T-helper 2 cell (primary cell): ENCODE results near the gene ASXL2.

Source experiments
- DNase-seq, 5 experiments: peaks; one replicate each; pipeline versions ENCODE4 v3.0.0 to v3.0.0-alpha.2; 2012 to 2022

Gene ASXL2

DNA sequence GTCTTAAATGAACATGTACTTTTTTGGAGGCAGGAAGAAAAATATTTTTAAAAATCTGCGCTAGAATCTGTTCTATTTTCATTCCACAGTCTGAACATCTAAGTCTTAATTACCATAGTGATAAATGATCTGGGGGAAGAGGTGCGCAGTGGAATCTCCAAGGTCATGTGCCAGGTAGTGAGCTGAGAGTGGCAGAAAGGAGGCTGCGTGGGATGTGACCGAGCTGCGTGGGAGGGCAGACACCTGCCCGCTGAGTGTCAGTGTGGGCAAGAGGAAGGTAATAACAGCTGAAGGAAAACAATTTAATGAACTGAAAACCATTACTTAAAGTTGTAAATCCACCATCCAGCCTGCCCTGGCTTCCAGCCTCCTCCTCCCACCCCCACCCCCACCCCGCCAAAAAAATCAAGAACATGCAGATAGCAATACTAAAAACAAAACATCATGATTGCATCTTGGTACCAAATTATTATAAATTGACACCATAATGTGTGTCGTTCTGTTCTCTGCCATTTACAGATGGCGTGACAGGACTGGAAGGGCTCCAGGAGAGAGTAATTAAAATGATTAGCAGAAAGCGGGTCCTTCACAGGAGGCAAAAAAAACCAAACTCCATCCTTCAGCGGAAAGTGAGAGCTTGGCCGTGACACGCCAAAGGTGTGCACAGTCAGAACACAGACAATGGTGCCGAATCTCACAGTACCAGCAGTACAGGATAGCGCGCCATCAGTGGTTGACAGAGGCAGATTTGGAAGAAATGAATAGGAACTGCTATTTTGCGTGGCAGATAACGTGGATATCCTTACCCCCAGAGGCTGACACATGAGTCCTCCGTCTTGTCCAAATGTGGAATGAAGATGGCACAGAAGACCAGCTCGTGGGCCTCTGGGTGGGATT lies 193.5 kb downstream of the ASXL2 start:
- no peak for DNase-seq
